Measurements from ENCODE around the gene LGALS7. TPM values are rescaled to one million over a fixed set of nuclear protein-coding genes. Genes with fewer than 3 reads are reported as not detected.
A peak's percentile ranks its signal among the peaks of the same experiment; 100 is the strongest.
"Not testable (repeated sequence)": the region's sequence is repeated elsewhere in the genome, so short reads cannot be mapped to it uniquely, and the experiment has no call there.

Gene LGALS7
- total RNA-seq, 2 experiments from 2014 or later: not detected

GRCh38 chr19:38770228-38770948 is 2.9 kb downstream of the LGALS7 start:
- ChIA-PET CTCF (interaction anchor here (0.7 to 2.0 kb wide), 18 partner anchors 10 to 367 kb away, joined by 3 to 17 read pairs (median 5); partner anchors contain the start of genes ECH1, FAM98C, MRPS12 and NFKBIB), POLR2A (interaction anchor here (0.6 to 1.7 kb wide), 16 partner anchors 9 to 367 kb away, joined by 4 to 20 read pairs (median 6); partner anchors contain the start of genes ECH1, EIF3K, FAM98C and HNRNPL)
- intact Hi-C loops (cut with DNase I, micrococcal nuclease); H3K9me3 Mint-ChIP-seq; H3K4me3 Mint-ChIP-seq; H3K4me1 Mint-ChIP-seq (ENCODE audit: low read depth); H3K9me3 ChIP-seq (ENCODE audit: control insufficient read depth in 1 of 2, insufficient read depth in 1 of 2, low read length in 2 of 2); H3K27ac ChIP-seq (ENCODE audit: low read depth in 1 of 2, low read length in 2 of 2); H3K27me3 Mint-ChIP-seq; H3K36me3 ChIP-seq (ENCODE audit: insufficient read depth, low read length); H3K27ac Mint-ChIP-seq; DNase-seq; H3K36me3 Mint-ChIP-seq (ENCODE audit: low read depth); H3K27me3 ChIP-seq (ENCODE audit: control insufficient read depth in 1 of 2, insufficient read depth in 2 of 2, low read length in 2 of 2): not testable (repeated sequence)
- ATAC-seq (ENCODE audit: poor library complexity): peak; percentile 21
- Histone ChIP-seq H3K4me1 (ENCODE audit: insufficient read depth, low read length) (peaks cover 14% of the 10 kb centered on the region), H3K4me3 (ENCODE audit: low read length) (peak overlapping the region; percentile 48)

- Mint-ChIP-seq H3K27me3 (no peaks in the 10 kb centered on the region), H3K4me3 (peak overlapping the region; percentile 47), H3K9me3 (no peaks in the 10 kb centered on the region), H3K4me1 (ENCODE audit: low read depth) (peaks cover 7% of the 10 kb centered on the region), H3K27ac (peak overlapping the region; percentile 65), H3K36me3 (ENCODE audit: low read depth) (no peaks in the 10 kb centered on the region)
- ATAC-seq (ENCODE audit: poor library complexity) (peak; percentile 88), DNase-seq (peak; percentile 83 to 94 (median 92))
- peak; percentile 94 for TF ChIP-seq CTCF (IDR thresholded peaks at IDR 0.05)
- H3K36me3 ChIP-seq (ENCODE audit: insufficient read depth, low read length): no peaks in the 10 kb centered on the region
- CTCF ChIA-PET: interaction anchor here (0.6 to 2.0 kb wide), 24 partner anchors 10 to 367 kb away, joined by 3 to 17 read pairs (median 4); partner anchors contain the start of genes ECH1, FAM98C, MRPS12 and NFKBIB
- POLR2A ChIA-PET: interaction anchor here (0.6 to 1.7 kb wide), 19 partner anchors 9 to 366 kb away, joined by 3 to 20 read pairs (median 6); partner anchors contain the start of genes ECH1, EIF3K, FAM98C and HNRNPL
- intact Hi-C loops (cut with DNase I, micrococcal nuclease): loop anchor here (2.0 to 5.0 kb wide), 3 partner anchors 17 to 118 kb away; no protein-coding TSS in a partner anchor
- no peaks in the 10 kb centered on the region for H3K9me3 ChIP-seq (ENCODE audit: control insufficient read depth in 1 of 2, insufficient read depth in 1 of 2, low read length in 2 of 2)
- H3K4me1 ChIP-seq (ENCODE audit: insufficient read depth, low read length): peaks cover 14% of the 10 kb centered on the region
- peak overlapping the region in 1 of 2 donors; percentile 57 for H3K27ac ChIP-seq (ENCODE audit: low read depth in 1 of 2, low read length in 2 of 2)
- no peaks in the 10 kb centered on the region for H3K27me3 ChIP-seq (ENCODE audit: control insufficient read depth in 1 of 2, insufficient read depth in 2 of 2, low read length in 2 of 2)
- peak overlapping the region; percentile 48 for H3K4me3 ChIP-seq (ENCODE audit: low read length)
Observed at GRCh38 chr19:38769635-38770211, 3.6 kb downstream of the LGALS7 start.

GRCh38 chr19:38766276-38767047 is 6.9 kb downstream of the LGALS7 start:
- ATAC-seq (ENCODE audit: poor library complexity) (no peak), DNase-seq (no peak)
- Mint-ChIP-seq H3K27me3 (no peaks in the 10 kb centered on the region), H3K27ac (no peak overlapping the region), H3K36me3 (ENCODE audit: low read depth) (no peaks in the 10 kb centered on the region), H3K4me1 (ENCODE audit: low read depth) (peaks cover 7% of the 10 kb centered on the region), H3K9me3 (no peaks in the 10 kb centered on the region), H3K4me3 (no peak overlapping the region)
- Histone ChIP-seq H3K27ac (ENCODE audit: low read depth in 1 of 2, low read length in 2 of 2) (no peak overlapping the region), H3K4me3 (ENCODE audit: low read length) (no peak overlapping the region), H3K4me1 (ENCODE audit: insufficient read depth, low read length) (peaks cover 14% of the 10 kb centered on the region), H3K36me3 (ENCODE audit: insufficient read depth, low read length) (no peaks in the 10 kb centered on the region), H3K27me3 (ENCODE audit: control insufficient read depth in 1 of 2, insufficient read depth in 2 of 2, low read length in 2 of 2) (no peaks in the 10 kb centered on the region), H3K9me3 (ENCODE audit: control insufficient read depth in 1 of 2, insufficient read depth in 1 of 2, low read length in 2 of 2) (no peaks in the 10 kb centered on the region)
- ChIA-PET CTCF (no interaction called here), POLR2A (no interaction called here)
- intact Hi-C loops (cut with DNase I, micrococcal nuclease): loop anchor here (5.0 kb wide), 2 partner anchors 106 to 121 kb away; no protein-coding TSS in a partner anchor
- no peak for TF ChIP-seq CTCF (IDR thresholded peaks at IDR 0.05)

Measured in CD4-positive, alpha-beta T cell (primary cell).